Measurements from ENCODE around the gene PPP1R9B.

The PPP1R9B gene

DNA sequence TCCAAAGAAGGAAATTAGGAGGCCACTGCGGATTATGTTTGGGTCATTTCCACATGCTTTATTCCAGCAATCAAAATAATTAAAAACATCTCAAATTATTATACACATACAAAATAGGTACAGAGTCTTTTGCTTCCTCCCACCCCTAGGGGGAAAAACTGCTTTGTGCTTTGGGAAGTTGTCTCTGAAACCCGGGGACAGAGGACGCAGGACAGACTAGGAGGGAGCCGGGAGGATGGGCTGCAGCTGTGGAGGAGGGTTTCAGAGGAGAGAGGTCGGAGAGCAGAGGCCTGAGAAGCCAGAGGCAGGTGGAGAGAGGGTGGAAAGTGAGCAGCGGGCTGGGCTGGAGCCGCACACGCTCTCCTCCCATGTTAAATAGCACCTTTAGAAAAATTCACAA lies 33.6 kb upstream of the PPP1R9B start:
- peaks cover 9% of the 10 kb centered on the region for H3K4me1 ChIP-seq (ENCODE audit: insufficient read depth, low read length, severe bottlenecking)
- no peak overlapping the region for H3K27ac ChIP-seq (ENCODE audit: low read depth, low read length, poor library complexity, severe bottlenecking)
- no peaks in the 10 kb centered on the region for H3K9me3 ChIP-seq (ENCODE audit: low read length)
- H3K79me2 ChIP-seq (ENCODE audit: insufficient read depth, low read length): no peaks in the 10 kb centered on the region
- no peaks in the 10 kb centered on the region for H4K20me1 ChIP-seq (ENCODE audit: insufficient read depth, low read length)
- H3K4me3 ChIP-seq (ENCODE audit: low read depth, low read length, poor library complexity, severe bottlenecking): no peak overlapping the region
- peak overlapping the region; percentile 25; the same call in 1 of the 2 replicates for H3K4me2 ChIP-seq (ENCODE audit: low read length)
- no peaks in the 10 kb centered on the region for H3K9me2 ChIP-seq (ENCODE audit: low read depth, low read length)
- no peaks in the 10 kb centered on the region for H3F3A ChIP-seq (ENCODE audit: insufficient read depth, low read length)
- 0 out of 2 replicates have a peak, but pooled peaks cover 6% of the 10 kb centered on the region for H3K27me3 ChIP-seq (ENCODE audit: insufficient read depth, low read length)
- TF ChIP-seq, protein P1, sequence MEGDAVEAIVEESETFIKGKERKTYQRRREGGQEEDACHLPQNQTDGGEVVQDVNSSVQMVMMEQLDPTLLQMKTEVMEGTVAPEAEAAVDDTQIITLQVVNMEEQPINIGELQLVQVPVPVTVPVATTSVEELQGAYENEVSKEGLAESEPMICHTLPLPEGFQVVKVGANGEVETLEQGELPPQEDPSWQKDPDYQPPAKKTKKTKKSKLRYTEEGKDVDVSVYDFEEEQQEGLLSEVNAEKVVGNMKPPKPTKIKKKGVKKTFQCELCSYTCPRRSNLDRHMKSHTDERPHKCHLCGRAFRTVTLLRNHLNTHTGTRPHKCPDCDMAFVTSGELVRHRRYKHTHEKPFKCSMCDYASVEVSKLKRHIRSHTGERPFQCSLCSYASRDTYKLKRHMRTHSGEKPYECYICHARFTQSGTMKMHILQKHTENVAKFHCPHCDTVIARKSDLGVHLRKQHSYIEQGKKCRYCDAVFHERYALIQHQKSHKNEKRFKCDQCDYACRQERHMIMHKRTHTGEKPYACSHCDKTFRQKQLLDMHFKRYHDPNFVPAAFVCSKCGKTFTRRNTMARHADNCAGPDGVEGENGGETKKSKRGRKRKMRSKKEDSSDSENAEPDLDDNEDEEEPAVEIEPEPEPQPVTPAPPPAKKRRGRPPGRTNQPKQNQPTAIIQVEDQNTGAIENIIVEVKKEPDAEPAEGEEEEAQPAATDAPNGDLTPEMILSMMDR (IDR thresholded peaks at IDR 0.05; ENCODE audit: low read length): no peak
- TF ChIP-seq EZH2 (IDR thresholded peaks at IDR 0.05; ENCODE audit: borderline replicate concordance, low read length): no peak
- H3K9ac ChIP-seq (ENCODE audit: low read length): no peak overlapping the region
- no peak overlapping the region for H2AFZ ChIP-seq (ENCODE audit: low read length)
- H3K36me3 ChIP-seq (ENCODE audit: insufficient read depth, low read length): no peaks in the 10 kb centered on the region

DNA sequence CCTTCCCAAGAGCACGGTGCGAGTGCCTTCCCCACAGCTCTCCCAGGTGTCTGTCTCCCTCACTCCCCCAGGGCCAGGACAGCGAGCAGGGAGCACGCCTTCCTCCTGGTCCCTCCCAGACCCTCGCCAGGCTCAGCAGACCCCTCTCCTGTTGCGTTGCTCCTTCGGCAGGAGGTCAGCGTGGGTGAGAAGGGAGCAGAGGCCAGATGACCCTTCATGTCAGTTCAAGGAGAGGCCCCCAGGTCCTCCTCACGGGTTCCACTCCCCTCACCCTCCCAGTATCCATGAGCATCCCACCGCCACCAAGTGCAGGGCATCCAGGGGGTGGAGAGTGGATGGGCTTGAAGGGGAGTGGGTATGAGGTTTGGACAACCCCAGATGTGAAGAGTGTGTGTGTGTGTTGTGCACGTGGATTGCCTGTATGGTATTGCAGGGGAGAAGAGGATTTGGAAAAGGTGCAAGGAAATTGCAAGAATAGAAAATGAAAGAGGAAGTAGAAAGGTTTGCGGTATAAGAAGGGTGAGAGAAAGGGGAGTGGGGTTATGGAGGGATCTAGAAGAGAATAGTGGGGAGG lies 33.0 kb upstream of the PPP1R9B start:
- Histone ChIP-seq H3K9me2 (ENCODE audit: low read depth, low read length) (no peaks in the 10 kb centered on the region), H2AFZ (ENCODE audit: low read length) (no peak overlapping the region), H3K4me2 (ENCODE audit: low read length) (peak overlapping the region; percentile 25; the same call in 1 of the 2 replicates), H3K36me3 (ENCODE audit: insufficient read depth, low read length) (no peaks in the 10 kb centered on the region), H4K20me1 (ENCODE audit: insufficient read depth, low read length) (no peaks in the 10 kb centered on the region), H3K4me1 (ENCODE audit: insufficient read depth, low read length, severe bottlenecking) (peaks cover 9% of the 10 kb centered on the region), H3K79me2 (ENCODE audit: insufficient read depth, low read length) (no peaks in the 10 kb centered on the region), H3F3A (ENCODE audit: insufficient read depth, low read length) (no peaks in the 10 kb centered on the region), H3K4me3 (ENCODE audit: low read depth, low read length, poor library complexity, severe bottlenecking) (no peak overlapping the region), H3K9ac (ENCODE audit: low read length) (no peak overlapping the region), H3K27me3 (ENCODE audit: insufficient read depth, low read length) (0 out of 2 replicates have a peak, but pooled peaks cover 3% of the 10 kb centered on the region), H3K9me3 (ENCODE audit: low read length) (no peaks in the 10 kb centered on the region), H3K27ac (ENCODE audit: low read depth, low read length, poor library complexity, severe bottlenecking) (no peak overlapping the region)
- TF ChIP-seq EZH2 (IDR thresholded peaks at IDR 0.05; ENCODE audit: borderline replicate concordance, low read length): no peak
- TF ChIP-seq, protein P1 (IDR thresholded peaks at IDR 0.05; ENCODE audit: low read length): no peak

DNA sequence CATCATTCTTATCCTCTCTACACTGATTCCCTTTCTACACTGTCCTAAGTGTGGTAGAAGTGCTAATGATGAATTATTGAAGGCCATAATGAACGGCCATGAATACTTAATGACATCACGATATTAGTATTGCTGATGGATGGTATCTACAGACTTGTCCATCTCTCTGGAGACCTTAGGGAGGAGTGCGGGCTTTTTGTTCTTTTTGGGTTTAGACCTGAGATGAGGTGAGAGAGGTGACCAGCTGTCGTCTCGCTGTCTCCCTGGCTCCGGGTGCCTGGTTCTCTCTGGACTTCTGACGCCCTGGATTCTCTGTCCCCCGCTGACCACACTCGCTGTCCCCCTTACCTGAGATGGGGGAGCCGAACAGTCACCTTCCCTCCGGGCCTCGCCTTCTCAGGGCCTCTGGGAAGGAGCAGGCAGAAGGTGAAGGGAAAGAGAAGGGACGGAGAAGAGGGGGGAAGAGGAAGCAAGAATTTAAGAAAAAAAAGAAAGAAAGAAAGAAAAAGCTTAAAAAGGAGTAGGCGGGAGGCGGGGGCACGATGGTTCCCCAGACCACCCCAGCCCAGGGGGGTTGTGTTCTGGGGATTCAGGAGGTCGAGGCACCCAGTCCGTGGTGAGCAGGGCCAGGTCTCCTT lies 32.4 kb upstream of the PPP1R9B start:
- H3K36me3 ChIP-seq (ENCODE audit: insufficient read depth, low read length): no peaks in the 10 kb centered on the region
- no peak overlapping the region for H2AFZ ChIP-seq (ENCODE audit: low read length)
- H3K79me2 ChIP-seq (ENCODE audit: insufficient read depth, low read length): no peaks in the 10 kb centered on the region
- no peaks in the 10 kb centered on the region for H3K9me3 ChIP-seq (ENCODE audit: low read length)
- H3K9me2 ChIP-seq (ENCODE audit: low read depth, low read length): no peaks in the 10 kb centered on the region
- H4K20me1 ChIP-seq (ENCODE audit: insufficient read depth, low read length): no peaks in the 10 kb centered on the region
- no peaks in the 10 kb centered on the region for H3F3A ChIP-seq (ENCODE audit: insufficient read depth, low read length)
- H3K4me2 ChIP-seq (ENCODE audit: low read length): no peak overlapping the region
- no peak overlapping the region for H3K27ac ChIP-seq (ENCODE audit: low read depth, low read length, poor library complexity, severe bottlenecking)
- 0 out of 2 replicates have a peak, but pooled peaks cover 3% of the 10 kb centered on the region for H3K27me3 ChIP-seq (ENCODE audit: insufficient read depth, low read length)
- H3K4me3 ChIP-seq (ENCODE audit: low read depth, low read length, poor library complexity, severe bottlenecking): no peak overlapping the region
- no peak overlapping the region for H3K9ac ChIP-seq (ENCODE audit: low read length)
- peaks cover 13% of the 10 kb centered on the region for H3K4me1 ChIP-seq (ENCODE audit: insufficient read depth, low read length, severe bottlenecking)
- TF ChIP-seq, protein P1 (IDR thresholded peaks at IDR 0.05; ENCODE audit: low read length): no peak
- TF ChIP-seq EZH2 (IDR thresholded peaks at IDR 0.05; ENCODE audit: borderline replicate concordance, low read length): no peak
